Fibroblast of peridontal ligament (primary cell): Measurements from ENCODE around the gene PPIL6.
"Not testable (repeated sequence)": the region's sequence is repeated elsewhere in the genome, so short reads cannot be mapped to it uniquely, and the experiment has no call there.

Source experiments
- DNase-seq: peaks from one replicate; pipeline ENCODE4 v3.0.0-alpha.2; 2010; ENCODE audit errors: extremely low read depth

Gene PPIL6

DNA sequence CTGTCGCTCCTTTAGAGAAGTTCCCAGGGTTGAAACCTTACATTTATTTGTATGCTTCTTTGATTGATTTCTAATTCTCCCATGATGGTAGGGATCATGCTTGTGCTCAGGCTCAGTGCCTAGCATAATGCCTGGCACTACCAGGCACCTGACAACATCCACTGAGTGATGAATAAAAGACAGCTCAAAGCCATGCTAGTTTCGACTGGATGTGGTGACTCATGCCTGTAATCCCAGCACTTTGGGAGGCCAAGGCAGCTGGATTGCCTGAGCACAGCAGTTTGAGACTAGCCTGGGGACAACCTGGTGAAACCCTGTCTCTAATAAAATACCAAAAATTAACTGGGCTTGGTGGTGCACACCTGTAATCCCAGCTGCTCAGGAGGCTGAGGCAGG is 46.5 kb downstream of the PPIL6 start:
- DNase-seq = no peak

DNA sequence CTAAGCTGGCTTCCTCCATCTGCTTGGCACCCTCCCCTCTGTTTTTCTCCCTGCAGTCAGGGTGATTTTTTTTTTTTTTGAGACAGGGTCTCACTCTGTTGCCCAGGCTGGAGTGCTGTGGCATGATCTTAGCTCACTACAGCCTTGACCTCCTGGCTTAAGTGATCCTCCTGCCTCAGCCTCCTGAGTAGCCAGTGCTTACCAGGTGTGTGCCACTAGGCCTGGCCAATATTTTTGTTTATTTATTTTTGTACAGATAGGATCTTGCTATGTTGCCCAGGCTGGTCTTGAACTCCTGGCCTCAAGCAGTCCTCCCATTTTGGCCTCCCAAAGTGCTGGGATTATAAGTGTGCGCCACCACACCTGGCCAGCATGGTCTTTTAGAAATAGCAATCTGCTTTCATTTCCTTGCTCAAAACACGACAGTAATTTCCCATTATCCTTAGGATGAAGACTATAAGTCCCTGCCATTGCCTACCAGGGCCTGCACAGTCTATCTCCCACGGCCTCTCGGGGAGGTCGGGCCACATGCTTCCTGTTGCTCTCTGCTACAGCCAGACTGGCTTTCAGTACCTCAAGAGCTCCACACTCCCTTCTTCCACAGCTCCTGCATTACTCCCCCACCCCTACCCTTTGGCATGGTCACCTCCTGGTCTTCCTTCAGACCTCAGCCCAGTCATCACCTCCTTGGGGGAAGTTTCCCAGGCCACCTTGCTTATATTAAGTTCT is 47.1 kb downstream of the PPIL6 start:
- no peak for DNase-seq

DNA sequence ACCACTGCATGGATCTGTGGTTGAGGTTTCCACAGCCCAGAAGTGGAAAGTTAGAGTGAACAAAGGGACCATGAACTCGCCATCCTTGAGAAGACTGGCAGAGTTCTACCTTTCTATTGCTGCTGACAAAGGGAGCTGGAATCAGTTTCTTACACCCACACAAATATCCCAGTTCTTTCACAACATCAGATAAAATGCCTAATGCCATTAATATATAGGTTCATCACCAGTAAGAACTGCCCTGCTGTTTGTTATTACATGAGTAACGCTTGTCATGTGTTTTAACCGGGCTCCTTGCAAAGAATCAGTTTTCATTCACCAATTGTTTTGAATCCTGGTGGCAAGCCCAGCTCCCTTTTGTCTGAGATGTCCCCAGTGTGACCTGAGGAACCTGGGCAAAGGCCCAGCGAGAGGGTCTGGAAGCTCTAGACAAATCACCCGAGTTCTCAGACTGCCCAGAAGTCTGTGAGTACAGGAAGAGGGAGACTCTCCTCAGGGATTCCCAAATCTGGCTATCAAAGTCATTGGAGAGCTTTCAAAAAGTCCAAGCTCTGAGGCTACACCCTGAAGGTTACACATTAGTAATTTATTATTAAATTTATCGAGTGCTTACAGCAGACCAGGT is 50.7 kb downstream of the PPIL6 start:
- DNase-seq = no peak

DNA sequence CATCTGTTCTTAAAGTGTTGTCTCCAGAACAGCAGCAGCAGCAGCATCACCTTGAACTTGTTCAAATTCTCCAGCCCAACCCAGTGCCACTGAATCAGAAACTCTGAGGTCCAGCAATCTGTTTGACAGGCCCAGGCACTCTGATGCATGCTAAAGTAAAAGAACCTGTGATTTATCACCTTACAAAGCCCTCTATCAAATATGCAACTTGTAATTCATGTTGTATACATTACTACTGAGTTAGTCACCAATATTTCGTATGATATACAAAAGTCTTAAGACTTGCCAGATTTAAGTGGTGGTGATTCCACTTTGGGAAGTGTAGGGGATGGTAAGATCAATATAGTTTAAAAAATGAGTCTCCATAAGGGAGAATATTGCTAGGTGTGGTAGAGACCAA is 52.2 kb downstream of the PPIL6 start:
- DNase-seq = no peak

DNA sequence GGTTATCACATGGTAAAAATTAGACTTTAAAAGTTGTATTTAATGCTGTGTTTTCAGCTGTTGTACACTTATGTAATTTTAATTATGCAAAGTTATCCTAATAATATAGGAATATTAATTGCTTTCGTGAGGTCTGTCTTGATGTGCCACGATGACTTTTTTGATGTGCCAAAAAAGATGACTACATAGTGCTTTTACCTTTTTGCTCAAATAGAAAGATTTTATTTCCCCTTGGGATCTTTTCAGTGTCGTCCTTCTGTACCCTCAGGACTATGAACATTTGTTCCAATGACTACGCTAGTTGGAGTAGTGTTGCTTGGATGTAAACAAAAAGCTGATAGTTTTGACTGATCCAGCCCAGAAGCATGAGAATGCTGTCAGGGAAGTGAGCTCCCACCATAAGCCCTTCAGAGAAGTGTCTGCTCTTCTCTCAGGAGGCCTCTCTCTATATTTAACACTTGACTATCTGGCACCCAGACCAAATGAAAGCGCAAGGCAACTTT is 56.9 kb downstream of the PPIL6 start:
- no peak for DNase-seq

DNA sequence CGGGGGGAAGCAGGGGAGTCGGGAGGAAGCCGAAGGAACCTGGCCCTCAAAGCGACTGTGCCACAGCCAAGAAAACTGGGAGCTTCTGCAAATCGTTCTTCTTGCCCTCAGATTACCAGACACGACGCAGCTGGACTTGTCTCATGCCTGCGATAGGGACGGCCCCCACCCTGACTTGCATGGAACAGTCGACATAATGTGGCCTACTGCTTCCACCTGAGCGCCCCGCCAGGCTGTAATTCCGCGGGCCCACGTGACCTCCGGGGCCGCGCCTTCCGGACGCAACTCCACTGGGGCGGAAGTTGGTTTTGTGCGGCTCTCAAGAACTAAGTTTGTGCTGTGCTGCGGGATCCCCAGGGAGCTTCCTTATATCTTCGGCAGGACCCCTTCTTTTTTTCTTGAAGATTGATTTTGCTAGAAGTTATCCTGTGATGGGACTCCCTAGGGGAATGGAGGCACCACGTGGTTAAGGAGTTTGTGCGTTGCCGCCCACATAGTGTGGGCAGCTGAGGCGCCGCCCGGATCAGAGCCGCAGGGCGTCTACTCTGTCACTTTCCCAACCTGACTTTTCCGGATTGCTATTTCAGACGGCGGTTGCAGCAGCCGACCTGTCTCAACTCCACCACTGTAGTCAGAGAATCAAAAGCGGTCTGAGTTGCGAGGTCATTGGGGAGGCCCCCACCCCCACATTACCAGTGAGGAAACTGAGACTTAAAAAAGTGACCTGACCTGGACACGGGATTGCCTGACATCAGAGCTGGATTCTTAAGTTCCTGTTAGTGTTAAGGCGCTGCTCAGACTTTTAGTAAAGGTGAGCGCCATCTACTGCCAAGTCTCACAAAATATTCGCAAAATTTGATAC is 57.6 kb downstream of the PPIL6 start:
- DNase-seq = peak; percentile 94

DNA sequence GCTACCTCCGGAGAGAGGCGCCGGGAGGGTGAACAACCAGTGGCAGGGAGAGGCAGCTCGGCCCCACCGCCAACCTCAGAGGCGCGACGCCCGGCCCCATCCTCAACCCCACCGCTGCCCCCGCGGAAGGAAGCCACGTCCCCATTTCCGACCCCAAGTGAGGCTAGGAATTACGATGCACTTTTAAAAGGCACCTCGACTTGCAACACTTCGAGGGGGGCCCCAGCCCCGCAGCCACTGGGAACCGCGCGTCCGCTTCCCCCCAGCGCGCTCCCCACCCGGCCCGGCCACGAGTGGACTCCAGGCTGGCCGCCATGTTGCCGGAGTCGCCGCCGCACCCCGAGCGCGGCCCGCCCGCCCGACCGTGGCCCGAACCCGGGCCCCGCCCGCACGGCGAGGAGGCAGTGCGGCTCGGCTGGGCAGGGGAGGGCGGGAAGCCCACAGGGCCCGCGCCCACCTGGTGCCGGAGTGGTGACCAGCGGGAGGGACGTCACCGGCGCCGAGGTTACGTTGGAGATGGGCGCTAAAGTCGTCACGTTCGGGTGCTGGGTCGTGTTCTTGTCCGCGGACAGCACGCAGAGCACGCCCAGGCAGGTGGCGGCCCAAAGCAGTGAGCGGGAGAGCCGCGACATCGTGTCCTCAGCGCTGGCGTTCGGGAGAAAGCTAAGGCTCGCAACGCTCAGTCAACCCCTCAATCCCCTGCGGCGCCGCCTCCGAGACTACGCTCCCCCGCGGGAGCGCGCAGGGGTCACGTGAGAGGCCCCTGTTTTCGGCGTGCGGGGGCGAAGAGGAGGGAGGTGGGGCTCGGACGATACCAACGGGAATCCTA is 58.5 kb downstream of the PPIL6 start, which contains the start of gene CD164:
Gene CD164 (minus strand): TSS at position 721 of the 829 bp plus-strand sequence. CDS start 89 bp downstream, at position 632.
- no peak for DNase-seq

DNA sequence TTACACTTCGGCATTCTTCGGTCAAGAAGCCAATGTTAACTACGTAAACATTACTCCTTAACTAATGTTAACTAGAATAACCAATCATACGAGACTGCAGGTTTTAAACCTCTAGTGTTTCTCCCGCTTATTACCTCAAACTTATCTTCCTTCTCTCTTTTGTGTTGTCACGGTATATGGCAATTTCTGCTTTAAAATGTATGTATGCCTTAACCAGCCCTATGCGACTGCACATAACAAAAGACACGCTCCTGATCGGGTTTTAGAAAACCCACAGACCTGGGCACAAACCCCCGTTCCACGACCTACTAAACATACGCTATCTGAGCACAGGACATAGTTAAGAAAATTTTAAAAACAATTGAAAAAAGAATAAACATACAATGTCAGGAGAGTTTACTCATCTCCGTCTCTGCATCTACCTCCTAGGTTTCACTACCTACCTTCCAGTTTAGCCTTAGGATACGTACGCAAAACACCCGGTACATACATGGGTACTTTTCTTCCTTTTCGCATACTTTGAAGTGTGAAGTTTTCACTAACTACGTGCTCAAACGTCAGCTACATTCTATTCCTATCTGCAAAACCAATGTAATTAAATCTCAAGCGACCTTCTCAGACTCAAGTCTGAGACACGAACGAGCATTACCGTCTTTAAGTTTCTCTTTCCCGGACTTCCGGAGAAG is 59.2 kb downstream of the PPIL6 start:
- DNase-seq = peak; percentile 48

DNA sequence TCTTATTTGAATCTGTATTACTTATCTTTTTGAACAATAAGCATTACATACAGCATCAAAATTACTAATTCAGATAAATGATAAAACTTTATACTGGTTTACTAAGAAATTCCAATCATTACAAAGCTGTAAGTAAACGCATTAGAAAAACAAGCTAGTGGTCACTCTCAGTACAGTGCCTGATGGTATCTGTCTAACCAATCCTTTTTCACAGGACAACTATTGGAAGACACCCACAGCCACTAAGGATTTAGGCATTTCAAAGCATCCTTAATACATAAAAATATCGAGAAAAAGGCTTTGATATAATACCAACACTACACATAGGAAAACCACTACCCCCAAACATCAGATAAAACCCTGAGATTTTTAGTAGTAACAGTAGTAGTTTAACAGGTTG is 60.7 kb downstream of the PPIL6 start:
- DNase-seq = peak; percentile 38

DNA sequence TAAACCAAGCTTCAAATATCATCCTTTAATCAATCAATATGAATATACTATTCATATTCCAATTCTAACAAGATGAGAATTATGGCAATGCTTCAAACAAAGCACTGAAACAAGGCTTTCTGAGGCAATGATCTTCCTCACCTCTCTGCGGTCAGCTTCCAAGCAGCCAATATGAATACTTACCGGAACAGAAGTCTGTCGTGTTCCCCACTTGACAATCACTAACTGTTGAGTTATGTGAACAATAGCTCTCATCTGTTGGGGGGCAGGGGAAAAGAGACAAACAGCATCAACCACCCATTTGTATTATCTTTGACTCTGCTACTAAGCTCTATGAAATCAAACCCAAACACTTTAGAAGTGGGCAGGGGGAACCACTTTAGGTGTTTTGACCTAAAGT is 62.7 kb downstream of the PPIL6 start:
- no peak for DNase-seq

DNA sequence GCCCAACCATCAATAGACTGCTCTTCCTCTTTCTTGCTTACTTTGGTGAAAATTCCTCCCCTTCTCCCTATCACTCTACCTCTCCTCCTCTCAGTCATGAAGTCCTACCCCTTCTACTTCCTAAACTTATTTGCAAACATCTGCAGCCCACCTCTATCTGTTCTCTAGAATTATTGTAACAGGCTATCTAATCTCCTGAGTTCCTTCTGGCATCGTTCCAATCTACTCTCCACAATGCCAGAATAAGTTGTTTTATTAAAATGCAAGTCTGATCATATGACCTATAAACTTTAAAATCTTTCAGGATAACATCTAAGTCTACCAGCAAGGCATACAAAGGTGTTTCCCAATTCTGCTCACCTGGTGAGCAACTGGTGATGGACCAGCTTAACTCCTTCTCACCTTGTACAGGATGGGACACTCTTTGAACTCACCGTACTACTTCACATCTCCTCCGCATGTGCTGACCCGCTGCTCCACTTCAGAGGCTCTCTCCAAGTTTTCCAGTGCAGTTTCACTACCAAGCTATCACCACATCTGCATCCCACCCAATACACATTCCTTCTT is 66.0 kb downstream of the PPIL6 start:
- DNase-seq = no peak

DNA sequence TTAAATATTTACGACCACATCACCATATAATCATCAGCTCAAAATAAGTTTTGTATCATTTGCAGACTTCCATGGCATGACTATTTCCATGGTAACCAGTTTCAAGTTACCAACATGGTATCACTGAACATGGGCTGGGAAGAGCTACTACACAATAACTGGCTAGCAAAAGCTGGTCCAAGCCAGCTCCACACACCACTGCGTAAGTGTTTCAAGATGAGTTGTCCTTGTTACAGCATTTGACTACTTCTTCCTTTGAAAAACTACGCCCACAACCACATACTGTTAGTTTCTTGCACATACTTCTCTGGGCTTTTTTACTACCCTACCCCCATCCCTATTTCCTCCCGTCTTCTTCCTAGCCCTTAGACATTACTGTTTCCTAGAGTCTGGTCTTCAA is 66.7 kb downstream of the PPIL6 start:
- peak; percentile 30 for DNase-seq

DNA sequence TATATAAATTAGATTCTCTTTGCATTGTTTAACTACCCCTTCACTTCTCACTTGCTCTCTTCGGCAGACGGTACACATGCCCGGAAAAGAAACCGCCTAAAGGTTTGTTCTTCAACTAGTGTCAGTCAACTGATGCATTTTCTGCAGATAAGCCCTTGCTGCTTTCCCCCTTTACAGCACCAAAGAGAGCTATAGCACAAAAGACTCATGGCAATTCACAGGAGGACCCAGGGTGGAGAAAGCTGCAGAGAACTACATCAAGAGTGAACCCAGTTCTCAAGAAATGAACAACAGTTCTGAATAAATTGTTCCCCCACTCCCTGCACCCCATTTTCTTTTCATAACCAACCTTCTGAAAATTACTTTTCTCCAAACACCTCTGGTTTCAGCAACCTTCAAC is 67.1 kb downstream of the PPIL6 start:
- DNase-seq = no peak

DNA sequence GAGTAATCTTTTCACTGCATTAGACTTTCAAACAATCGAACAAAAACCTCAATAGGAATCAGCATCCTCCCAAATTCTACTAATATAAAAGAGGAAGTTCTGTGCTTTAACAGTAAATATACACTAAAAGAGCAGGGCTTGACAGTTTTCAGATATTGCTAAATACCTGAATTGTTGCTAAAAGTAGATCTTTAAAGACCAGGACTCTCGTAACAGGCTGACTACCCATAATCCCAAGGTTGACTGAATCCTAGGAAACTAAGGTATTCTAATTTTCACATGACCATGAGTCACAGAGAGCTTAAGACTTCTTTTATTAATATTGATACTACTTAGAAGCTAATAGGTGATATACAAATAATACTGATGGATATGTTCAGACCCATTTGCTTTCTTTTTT is 68.3 kb downstream of the PPIL6 start:
- no peak for DNase-seq

DNA sequence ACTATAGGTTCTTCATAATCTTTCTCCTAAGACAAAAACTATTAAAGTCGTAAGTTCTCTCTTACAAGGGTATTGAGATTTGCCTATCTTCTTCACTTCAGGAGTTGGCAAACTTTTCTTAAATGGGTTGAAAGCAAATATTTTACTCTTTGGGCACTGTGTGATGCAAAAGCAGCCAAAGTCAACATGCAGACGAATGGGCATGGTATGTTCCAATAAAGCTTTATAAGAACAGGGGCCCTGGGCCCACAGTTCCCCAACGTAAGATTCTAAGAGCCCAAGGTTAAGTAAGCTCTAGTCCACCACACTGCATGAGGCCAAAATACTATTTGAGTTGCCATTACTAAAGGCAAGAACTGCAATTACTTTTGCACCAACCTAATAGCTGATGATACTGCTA is 69.6 kb downstream of the PPIL6 start:
- no peak for DNase-seq

DNA sequence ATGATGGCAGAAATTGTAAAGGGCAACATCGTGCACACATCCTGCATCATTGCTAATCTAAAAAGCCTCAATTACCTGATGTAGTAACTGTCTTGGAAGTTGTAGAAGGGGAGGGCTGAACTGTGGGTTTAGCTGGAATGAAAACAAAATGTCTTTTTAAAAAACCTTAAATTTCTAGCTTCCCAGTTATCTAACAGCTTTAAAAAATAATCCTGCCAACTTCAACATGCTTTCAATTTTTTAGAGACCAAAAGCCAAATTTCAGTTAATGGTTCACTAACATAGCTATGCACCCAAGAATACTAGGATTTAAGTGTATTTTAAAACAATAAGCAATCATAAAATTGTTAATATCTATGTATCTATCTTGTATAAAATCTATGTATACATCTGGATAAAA is 70.1 kb downstream of the PPIL6 start:
- peak; percentile 69 for DNase-seq

DNA sequence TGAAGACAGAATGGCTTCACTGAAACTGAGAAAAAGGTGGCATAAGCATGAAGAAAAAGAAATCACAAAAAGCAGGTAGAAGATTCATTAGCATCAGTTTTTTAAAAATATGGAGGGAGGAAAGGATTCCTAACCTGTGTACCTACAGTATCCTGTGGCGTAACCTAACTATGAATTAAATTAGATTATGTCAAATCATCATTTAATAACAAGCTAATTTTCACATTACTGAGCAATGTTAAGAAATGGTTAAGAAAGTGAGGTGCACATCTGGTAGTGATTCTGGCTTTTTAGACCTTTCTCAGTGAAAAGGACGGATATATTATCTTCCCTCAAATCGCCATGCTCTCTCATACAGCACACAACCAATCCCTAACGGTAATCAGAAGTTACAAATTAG is 70.7 kb downstream of the PPIL6 start:
- no peak for DNase-seq

DNA sequence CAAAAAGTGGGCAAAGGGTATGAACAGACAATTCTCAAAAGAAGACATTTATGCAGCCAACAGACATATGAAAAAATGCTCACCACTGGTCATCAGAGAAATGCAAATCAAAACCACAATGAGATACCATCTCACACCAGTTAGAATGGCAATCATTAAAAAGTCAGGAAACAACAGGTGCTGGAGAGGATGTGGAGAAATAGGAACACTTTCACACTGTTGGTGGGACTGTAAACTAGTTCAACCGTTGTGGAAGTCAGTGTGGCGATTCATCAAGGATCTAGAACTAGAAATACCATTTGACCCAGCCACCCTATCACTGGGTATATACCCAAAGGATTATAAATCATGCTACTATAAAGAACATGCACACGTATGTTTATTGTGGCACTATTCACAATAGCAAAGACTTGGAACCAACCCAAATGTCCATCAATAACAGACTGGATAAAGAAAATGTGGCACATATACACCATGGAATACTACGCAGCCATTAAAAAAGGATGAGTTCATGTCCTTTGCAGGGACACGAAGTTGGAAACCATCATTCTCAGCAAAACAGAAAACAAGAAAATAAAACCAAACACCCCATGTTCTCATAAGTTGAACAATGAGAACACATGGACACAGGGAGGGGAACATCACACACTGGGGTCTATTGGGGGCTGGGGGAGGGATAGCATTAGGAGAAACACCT is 75.9 kb downstream of the PPIL6 start:
- not testable (repeated sequence) for DNase-seq

DNA sequence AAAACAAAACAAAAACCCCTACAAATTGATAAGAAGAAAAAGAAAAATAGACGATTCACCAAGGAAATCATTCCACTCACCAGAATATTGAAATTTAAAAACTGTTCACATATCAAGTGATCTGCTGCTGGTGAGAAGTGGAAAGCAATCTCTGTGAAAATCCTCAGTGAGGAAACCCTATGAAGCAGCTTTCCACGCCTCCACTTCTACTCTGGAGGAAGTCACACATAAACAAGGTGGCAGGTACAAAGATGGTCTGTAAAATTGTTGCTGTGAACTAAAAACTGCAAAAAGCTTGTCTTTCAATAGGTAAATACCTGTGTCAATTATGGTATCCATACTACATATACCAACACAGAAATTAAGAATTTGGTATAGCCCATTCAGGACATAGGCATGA is 76.7 kb downstream of the PPIL6 start:
- DNase-seq = no peak
